NCI-H2196 (cell line): ENCODE results near the gene OR7D2.
"Not testable (repeated sequence)": the region's sequence is repeated elsewhere in the genome, so short reads cannot be mapped to it uniquely, and the experiment has no call there.

ENCODE experiments used
- DNase-seq: peaks from one replicate; lab custom pipeline; 2025; ENCODE audit not compliant: unreplicated experiment; lab: John Stamatoyannopoulos, UW

OR7D2 gene

DNA sequence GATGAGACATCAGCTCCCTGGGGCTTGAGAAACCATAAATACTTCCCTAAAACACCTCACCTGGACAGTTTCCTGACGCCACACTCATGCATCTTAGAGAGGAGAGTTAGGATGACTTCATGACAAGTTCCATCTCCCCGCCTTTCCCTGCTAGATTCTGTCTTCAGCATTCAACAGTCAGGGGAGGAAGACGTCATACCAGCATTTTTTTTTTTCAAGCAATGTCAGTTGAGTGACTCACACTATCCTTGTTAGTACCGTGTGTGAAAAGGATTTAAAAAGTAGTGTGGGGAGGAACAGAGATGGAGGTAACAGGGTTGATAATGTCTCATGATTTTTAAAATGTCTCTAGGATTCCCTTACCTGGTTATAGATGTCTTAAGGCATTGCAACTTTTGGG lies at the start of gene OR7D2:
OR7D2 (plus strand) TSS at position 79 of the 400 bp plus-strand sequence. CDS start 6,803 bp downstream, outside the sequence.
- DNase-seq: no peak

DNA sequence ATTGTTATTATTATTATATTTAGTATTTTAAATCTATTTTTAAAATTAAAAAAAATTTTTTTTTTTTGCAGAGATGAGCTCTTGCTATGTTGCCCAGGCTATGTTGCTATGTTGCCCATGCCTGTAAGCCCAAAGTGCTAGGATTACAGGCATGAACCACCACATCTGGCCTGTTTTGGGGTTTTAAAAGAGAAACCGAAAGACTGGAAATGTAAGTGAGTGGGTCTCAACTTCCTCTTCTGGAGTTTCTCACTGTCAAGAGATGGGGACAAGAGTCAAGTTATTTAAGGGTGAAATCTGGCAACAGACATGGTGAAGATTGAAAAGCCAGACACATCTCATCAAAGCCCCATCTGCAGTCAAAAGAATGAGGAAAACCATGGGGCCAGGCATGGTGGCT lies 47.8 kb upstream of the OR7D2 start:
- DNase-seq: no peak

- DNase-seq: no peak
These were observed 46.4 kb upstream of the OR7D2 start for GRCh38 chr19:9132422-9132821.

DNA sequence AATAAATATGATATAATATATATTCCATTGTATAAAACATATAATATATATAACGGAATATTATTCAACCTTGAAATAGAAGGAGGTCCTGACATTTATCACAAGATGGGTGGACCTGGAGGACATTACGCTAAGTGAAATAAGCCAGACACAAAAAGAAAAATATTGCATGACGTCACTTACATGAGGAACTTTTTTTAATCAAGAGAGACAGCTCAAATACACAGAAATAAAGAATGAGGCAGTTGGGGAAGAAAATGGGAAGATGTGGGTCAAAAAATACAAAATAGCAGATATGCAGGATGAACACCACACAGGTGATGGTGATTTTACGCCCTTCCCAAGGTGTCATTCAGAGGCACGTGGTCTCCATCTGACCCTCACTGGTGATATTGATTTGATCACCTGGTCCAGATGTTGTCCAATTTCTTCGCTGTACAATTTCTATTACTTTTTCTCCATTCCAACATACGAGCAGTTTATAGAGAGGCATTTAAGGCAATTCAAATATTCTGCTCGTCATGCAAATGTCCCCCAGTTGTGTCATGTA lies 39.1 kb upstream of the OR7D2 start:
- peak; percentile 32 for DNase-seq

- peak; percentile 94 for DNase-seq
These were observed 38.5 kb upstream of the OR7D2 start, which contains the start of gene ZNF317 for GRCh38 chr19:9140159-9140874. TSS of gene ZNF317 (plus strand) at chr19:9140397. CDS start at chr19:9156017, 15,620 bp downstream.

DNA sequence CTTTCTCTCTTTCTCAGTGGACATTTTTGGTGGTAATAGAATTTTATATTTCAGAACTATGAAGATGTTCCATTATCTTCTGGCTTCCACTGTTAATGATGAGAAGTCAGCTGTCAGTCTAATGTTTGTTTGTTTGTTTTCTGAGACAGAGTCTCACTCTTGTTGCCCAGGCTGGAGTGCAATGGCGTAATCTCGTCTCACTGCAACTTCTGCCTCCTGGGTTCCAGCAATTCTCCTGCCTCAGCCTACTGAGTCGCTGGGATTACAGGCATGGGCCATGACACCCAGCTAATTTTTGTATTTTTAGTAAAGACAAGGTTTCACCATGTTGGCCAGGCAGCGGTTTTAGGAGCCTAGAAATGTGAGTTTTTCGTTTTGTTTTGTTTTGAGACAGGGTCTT lies 33.9 kb upstream of the OR7D2 start:
- no peak for DNase-seq

GRCh38 chr19:9146882-9147281 lies 31.9 kb upstream of the OR7D2 start:
- DNase-seq: no peak

GRCh38 chr19:9148697-9149096 lies 30.1 kb upstream of the OR7D2 start:
- DNase-seq: no peak

GRCh38 chr19:9149997-9150396 lies 28.8 kb upstream of the OR7D2 start:
- DNase-seq: no peak

DNA sequence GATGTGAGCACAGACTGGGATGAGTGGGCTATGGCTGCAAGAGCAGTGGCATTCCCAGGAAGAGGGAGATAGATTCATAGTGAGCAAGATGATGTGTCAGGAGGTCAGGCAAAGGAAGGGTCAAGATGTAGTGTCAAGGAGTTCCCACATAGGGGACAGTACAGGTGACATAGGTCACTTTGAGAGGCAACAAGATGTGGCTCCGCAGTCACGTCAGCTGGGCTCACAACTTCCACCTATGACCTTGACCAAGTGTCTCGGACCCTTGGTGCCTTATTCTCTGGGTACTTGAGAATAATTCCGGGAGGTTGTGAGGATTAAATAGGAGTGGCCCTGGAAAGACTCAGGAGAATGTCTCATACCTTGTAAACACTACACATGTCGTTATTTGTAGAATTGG lies 28.1 kb upstream of the OR7D2 start:
- DNase-seq: no peak

DNA sequence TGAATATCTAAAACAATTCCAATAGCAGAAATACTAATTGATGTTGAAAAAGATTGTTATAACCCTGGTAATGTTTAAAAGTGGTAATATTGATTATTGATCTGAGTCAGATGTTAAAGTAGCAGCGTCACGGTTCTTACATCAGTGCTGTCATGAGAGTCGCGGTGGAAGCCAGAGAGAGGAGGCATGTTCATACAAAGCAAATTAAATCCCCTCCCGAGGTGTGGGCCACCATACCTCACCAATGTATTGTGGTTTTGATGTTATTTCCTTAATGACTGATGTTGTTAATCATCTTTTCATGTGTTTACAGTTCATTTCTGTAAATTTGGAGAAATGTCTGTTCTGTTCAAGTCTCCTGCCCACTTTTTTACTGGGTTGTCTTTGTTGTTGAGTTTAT lies 27.4 kb upstream of the OR7D2 start:
- DNase-seq: no peak

DNA sequence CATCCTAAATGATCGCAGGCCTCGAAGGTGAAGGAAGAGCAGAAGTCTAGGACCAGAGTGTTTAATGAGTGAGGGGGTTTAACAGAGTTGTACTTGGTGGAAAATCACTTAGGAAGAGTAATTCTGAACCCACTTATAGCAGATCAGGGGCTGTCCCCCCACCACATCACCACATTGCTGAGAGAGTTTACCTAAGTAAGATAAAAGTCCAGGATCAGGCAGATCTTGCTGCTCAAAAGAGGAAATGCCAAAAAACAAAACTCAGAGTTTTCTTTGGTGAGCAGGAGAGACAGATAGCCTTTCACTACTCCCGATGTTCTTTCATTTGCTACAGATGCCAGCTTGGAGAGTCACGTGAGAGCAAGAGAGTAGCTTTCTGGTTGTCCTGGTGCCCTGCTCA lies 23.2 kb upstream of the OR7D2 start:
- no peak for DNase-seq

- DNase-seq: no peak
These were observed 22.5 kb upstream of the OR7D2 start for GRCh38 chr19:9156304-9156703.

DNA sequence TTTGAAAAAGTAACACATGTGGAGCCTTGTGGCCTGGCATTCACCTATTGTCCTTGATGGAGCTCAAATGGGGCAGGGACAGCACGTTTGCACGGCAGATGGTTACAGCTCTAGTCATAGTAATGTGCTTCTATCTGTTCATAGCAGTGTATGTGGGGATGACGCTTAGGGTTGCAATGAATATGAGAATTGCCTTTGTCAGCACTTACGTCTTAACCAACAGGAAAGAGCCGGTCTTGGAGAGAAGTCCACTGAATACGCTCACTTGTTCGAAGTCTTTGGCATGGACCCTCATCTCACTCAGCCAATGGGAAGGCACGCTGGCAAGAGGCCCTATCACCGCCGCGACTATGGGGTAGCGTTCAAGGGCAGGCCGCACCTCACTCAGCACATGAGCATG lies 18.9 kb upstream of the OR7D2 start:
- DNase-seq: no peak

GRCh38 chr19:9161427-9161826 lies 17.4 kb upstream of the OR7D2 start:
- DNase-seq: no peak

GRCh38 chr19:9165261-9165660 lies 13.5 kb upstream of the OR7D2 start:
- no peak for DNase-seq

DNA sequence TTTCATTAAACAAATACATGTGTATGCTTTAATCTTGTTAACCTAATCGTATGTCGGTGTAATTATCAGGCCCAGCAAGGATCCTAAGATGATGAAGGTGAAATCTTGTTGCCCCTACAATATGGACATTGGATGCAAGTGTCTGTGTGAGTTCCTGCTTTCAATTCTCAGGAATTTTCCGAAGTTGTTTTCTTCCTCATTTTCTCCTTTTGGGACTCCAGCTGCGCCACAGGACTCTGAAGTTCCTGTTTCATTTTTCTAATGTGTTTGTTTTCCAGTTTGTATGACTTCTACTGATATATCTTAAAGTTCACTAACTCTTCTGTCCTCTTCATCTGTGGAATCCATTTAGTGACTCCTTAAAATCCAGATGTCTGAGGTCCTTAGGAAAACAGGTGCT lies 11.9 kb upstream of the OR7D2 start:
- no peak for DNase-seq

DNA sequence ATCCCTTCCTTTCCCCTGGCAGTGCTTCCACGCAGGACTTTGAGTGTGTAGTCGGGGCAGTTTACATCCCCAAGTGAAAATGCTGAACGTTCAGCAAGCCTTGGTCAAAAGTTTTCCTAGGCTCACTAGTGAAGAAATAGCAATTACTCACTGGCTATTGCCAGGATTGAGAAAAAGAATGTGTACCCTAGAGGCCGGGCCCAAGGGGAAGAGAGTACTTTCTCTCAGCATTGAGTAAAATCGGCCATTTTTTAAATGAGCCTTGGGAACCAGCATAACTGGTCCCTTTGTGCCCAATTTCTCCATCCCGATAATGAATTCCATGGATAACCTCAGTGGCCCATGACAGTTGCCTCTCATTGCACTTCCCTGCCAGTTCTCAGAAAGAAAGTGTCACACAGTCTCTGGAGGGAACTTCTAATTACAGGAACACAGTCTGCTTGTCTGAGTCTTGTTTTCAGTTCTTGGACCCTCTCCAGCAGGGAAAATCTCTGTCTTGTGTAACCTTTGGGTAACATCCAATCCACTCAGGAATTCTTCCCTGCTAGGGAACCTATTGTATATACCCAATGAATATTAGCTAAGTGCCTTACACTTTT lies 7.3 kb upstream of the OR7D2 start:
- no peak for DNase-seq

- no peak for DNase-seq
These were observed 3.5 kb upstream of the OR7D2 start for GRCh38 chr19:9175326-9175725.

- no peak for DNase-seq
These were observed 4.2 kb downstream of the OR7D2 start for GRCh38 chr19:9183000-9183399.

DNA sequence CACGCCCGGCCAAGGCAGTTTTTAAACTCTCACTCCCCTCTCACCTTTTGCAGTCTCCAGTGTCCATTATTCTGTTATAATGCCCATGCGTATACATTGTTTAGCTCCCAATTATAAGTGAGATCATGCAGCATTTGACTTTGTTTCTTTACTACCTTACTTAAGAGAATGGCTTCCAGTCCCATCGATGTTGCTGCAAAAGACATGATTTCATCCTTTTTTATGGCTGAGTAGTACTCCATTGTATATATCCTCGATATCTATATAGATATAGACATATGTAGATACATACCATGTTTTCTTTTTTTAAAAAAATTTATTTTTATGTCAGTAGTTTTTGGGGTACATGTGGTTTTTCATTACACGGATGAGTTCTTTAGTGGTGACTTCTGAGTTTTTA lies 8.4 kb downstream of the OR7D2 start:
- DNase-seq: no peak

- no peak for DNase-seq
These were observed 10.8 kb downstream of the OR7D2 start for GRCh38 chr19:9189535-9189934.

- not testable (repeated sequence) for DNase-seq
These were observed 19.3 kb downstream of the OR7D2 start for GRCh38 chr19:9198044-9198443.
